Astrocyte (in vitro differentiated cells and primary cell): ENCODE data around the gene DKKL1.

Source experiments
- CTCF ChIP-seq: IDR thresholded peaks from 2 replicates; pipeline ENCODE4 v1.5.1; 2011; ENCODE audit warnings: low read depth, mild to moderate bottlenecking, inconsistent platforms, low read length, moderate library complexity; ENCODE audit not compliant: insufficient read depth
- EZH2 ChIP-seq: IDR thresholded peaks from 2 replicates; pipeline ENCODE4 v1.6.1; 2012; ENCODE audit warnings: mild to moderate bottlenecking, low read length, inconsistent platforms; ENCODE audit not compliant: insufficient read depth

- TF ChIP-seq CTCF (no peak), EZH2 (no peak)
Measured at GRCh38 chr19:49355909-49356353, 7.7 kb upstream of the DKKL1 start.
